ENCODE data around the gene TENM3. TPM values are rescaled to one million over a fixed set of nuclear protein-coding genes. Genes with fewer than 3 reads are reported as not detected.

TENM3 gene
- total RNA-seq, 1 experiment from 2014 or later = 0.87 TPM

DNA sequence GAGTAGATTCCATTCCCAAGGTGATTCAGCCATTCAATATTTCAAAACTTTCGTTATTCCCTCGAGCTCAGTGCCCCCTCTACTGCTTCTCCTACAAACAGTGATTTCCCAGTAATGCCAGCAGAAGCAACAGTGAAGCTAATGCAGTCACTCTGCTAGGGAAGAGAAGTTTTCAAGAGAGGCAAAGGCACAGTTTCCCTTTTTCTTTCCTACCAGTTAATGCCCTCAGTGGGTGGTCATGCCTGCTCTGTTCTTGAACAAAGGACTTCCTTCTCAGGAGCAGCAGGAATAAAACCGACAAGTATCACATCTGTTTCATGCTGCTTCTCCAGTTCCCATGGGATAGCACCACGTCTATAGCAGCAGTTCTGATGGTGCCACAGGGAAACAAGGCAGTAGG lies 317.2 kb downstream of the TENM3 start:
- Histone ChIP-seq H3K4me3 (ENCODE audit: low read length) (no peak overlapping the region), H2AFZ (ENCODE audit: low read length) (no peak overlapping the region), H3K9me3 (ENCODE audit: low read length) (no peaks in the 10 kb centered on the region), H3K36me3 (ENCODE audit: low read depth, low read length) (no peaks in the 10 kb centered on the region), H3K4me1 (ENCODE audit: insufficient read depth, low read length) (no peaks in the 10 kb centered on the region), H3K27me3 (ENCODE audit: low read length) (no peaks in the 10 kb centered on the region), H3K9me2 (replicated peaks; ENCODE audit: low read length) (no peaks in the 10 kb centered on the region), H3K79me2 (ENCODE audit: low read length) (no peaks in the 10 kb centered on the region), H4K20me1 (ENCODE audit: low read length) (no peaks in the 10 kb centered on the region), H3F3A (ENCODE audit: low read length, unreplicated experiment) (no peaks in the 10 kb centered on the region), H3K4me2 (ENCODE audit: low read length) (no peak overlapping the region), H3K27ac (ENCODE audit: low read length) (no peak overlapping the region), H3K9ac (ENCODE audit: low read length) (no peak overlapping the region)
- DNase-seq (no peak), ATAC-seq (no peak)
- intact Hi-C loops (cut with micrococcal nuclease) = no loop called here
- POLR2A ChIA-PET (ENCODE audit: unreplicated experiment) = no interaction called here
- TF ChIP-seq EZH2 (IDR thresholded peaks at IDR 0.05; ENCODE audit: low read length, unreplicated experiment) = no peak
- no peak for TF ChIP-seq CTCF (conservative IDR thresholded peaks at IDR 0.05; ENCODE audit: low read depth, low read length)
- no peak for TF ChIP-seq EZH2phosphoT487 (IDR thresholded peaks at IDR 0.05; ENCODE audit: borderline replicate concordance, low read length)
- no TSS peak for BruUV-seq (replicated peaks)
- CTCF ChIA-PET = no interaction called here

DNA sequence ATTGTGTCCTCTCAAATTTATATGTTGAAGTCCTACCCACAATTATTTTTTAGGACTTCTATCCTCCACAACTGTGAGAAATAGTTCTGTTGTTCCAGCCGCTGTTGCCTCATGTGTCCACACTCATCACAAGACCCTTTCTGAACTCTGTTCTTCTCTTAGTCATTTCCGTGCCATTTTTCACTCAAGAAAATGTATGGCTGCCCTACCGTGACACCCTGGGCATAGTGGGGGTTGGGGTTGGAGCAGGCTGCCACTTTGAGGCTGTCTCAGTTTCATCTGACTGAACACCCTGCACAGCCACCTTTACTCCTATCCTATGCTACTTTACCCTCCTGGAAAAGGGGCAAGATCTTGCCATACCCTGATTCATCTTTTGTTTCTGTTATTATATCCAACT lies 319.1 kb downstream of the TENM3 start:
- H3K79me2 ChIP-seq (ENCODE audit: low read length) = no peaks in the 10 kb centered on the region
- no peaks in the 10 kb centered on the region for H3K27me3 ChIP-seq (ENCODE audit: low read length)
- no peaks in the 10 kb centered on the region for H3K9me3 ChIP-seq (ENCODE audit: low read length)
- no peak overlapping the region for H2AFZ ChIP-seq (ENCODE audit: low read length)
- no peaks in the 10 kb centered on the region for H3F3A ChIP-seq (ENCODE audit: low read length, unreplicated experiment)
- intact Hi-C loops (cut with micrococcal nuclease) = no loop called here
- no peak overlapping the region for H3K4me2 ChIP-seq (ENCODE audit: low read length)
- no peaks in the 10 kb centered on the region for H3K4me1 ChIP-seq (ENCODE audit: insufficient read depth, low read length)
- no peak overlapping the region for H3K4me3 ChIP-seq (ENCODE audit: low read length)
- no peak overlapping the region for H3K27ac ChIP-seq (ENCODE audit: low read length)
- no peaks in the 10 kb centered on the region for H4K20me1 ChIP-seq (ENCODE audit: low read length)
- DNase-seq (no peak), ATAC-seq (no peak)
- CTCF ChIA-PET = no interaction called here
- no peaks in the 10 kb centered on the region for H3K9me2 ChIP-seq (replicated peaks; ENCODE audit: low read length)
- no peak overlapping the region for H3K9ac ChIP-seq (ENCODE audit: low read length)
- no TSS peak for BruUV-seq (replicated peaks)
- no peaks in the 10 kb centered on the region for H3K36me3 ChIP-seq (ENCODE audit: low read depth, low read length)
- no peak for TF ChIP-seq CTCF (conservative IDR thresholded peaks at IDR 0.05; ENCODE audit: low read depth, low read length)
- no peak for TF ChIP-seq EZH2phosphoT487 (IDR thresholded peaks at IDR 0.05; ENCODE audit: borderline replicate concordance, low read length)
- TF ChIP-seq EZH2 (IDR thresholded peaks at IDR 0.05; ENCODE audit: low read length, unreplicated experiment) = no peak
- POLR2A ChIA-PET (ENCODE audit: unreplicated experiment) = no interaction called here

DNA sequence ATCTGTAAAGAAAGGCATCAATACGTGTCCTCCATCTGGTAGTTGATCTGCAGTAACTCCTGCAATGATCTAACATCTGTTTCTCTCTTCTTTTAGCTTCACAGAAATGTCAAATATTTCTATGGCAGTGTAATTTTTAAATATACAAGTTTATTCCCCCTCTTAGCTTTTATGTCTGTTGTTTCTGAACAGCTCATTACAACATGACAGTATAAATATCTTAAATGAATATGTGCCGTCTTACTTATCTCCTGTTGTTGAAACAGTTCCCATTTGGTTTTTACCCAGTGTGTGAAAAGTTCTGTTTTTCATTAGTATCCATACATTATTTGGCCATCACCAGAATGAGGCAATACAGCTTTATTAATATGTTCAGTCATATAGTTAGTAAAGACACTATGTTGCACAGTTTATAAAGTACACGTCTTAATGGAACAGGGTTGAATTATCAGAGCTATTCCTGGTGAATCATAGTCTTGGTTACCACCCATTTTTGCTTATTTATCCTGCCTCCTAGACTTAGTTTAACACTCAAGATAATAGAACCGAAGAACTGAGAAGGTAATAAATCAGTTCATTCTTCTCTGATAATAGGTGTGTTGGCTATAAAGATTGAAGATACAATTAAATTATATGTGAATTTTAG lies 321.6 kb downstream of the TENM3 start:
- Histone ChIP-seq H3K9ac (ENCODE audit: low read length) (no peak overlapping the region), H4K20me1 (ENCODE audit: low read length) (no peaks in the 10 kb centered on the region), H3K27ac (ENCODE audit: low read length) (no peak overlapping the region), H3K9me3 (ENCODE audit: low read length) (no peaks in the 10 kb centered on the region), H2AFZ (ENCODE audit: low read length) (no peak overlapping the region), H3F3A (ENCODE audit: low read length, unreplicated experiment) (no peaks in the 10 kb centered on the region), H3K4me1 (ENCODE audit: insufficient read depth, low read length) (no peaks in the 10 kb centered on the region), H3K9me2 (replicated peaks; ENCODE audit: low read length) (no peaks in the 10 kb centered on the region), H3K4me2 (ENCODE audit: low read length) (no peak overlapping the region), H3K79me2 (ENCODE audit: low read length) (no peaks in the 10 kb centered on the region), H3K4me3 (ENCODE audit: low read length) (no peak overlapping the region), H3K36me3 (ENCODE audit: low read depth, low read length) (no peaks in the 10 kb centered on the region), H3K27me3 (ENCODE audit: low read length) (no peaks in the 10 kb centered on the region)
- ChIA-PET POLR2A (ENCODE audit: unreplicated experiment) (no interaction called here), CTCF (no interaction called here)
- intact Hi-C loops (cut with micrococcal nuclease) = no loop called here
- TF ChIP-seq EZH2 (IDR thresholded peaks at IDR 0.05; ENCODE audit: low read length, unreplicated experiment) = no peak
- TF ChIP-seq EZH2phosphoT487 (IDR thresholded peaks at IDR 0.05; ENCODE audit: borderline replicate concordance, low read length) = no peak
- no peak for TF ChIP-seq CTCF (conservative IDR thresholded peaks at IDR 0.05; ENCODE audit: low read depth, low read length)
- ATAC-seq (no peak), DNase-seq (no peak)
- BruUV-seq (replicated peaks) = no TSS peak
